Fibroblast of lung (primary cell): ENCODE measurements around the gene PIK3R1. TPM values are rescaled to one million over a fixed set of nuclear protein-coding genes. Genes with fewer than 3 reads are reported as not detected.
A peak's percentile ranks its signal among the peaks of the same experiment; 100 is the strongest.

Source experiments
- DNase-seq, 2 donors: peaks; one replicate each; pipeline versions ENCODE4 v3.0.0 to v3.0.0-alpha.2; 2010; ENCODE audit warnings: low read depth in 2 of 2
- H2AFZ ChIP-seq: 2 replicates; pipeline ENCODE4 v1.5.1; 2012; ENCODE audit warnings: low read length, control low read depth, inconsistent platforms
- H3K27ac ChIP-seq: 2 replicates; pipeline ENCODE4 v1.5.1; 2011; ENCODE audit warnings: low read length, control low read depth; ENCODE audit not compliant: insufficient read depth
- H3K27me3 ChIP-seq: 2 replicates; pipeline ENCODE4 v1.5.1; 2011; ENCODE audit warnings: mild to moderate bottlenecking, low read length; ENCODE audit not compliant: control insufficient read depth, insufficient read depth
- H3K36me3 ChIP-seq: 2 replicates; pipeline ENCODE4 v1.5.1; 2011; ENCODE audit warnings: low read length; ENCODE audit not compliant: control insufficient read depth, insufficient read depth
- H3K4me1 ChIP-seq: 2 replicates; pipeline ENCODE4 v1.5.1; 2011; ENCODE audit warnings: low read length; ENCODE audit not compliant: control insufficient read depth, insufficient read depth; ENCODE audit errors: extremely low read depth
- H3K4me2 ChIP-seq: 2 replicates; pipeline ENCODE4 v1.5.1; 2011; ENCODE audit warnings: low read length, control low read depth; ENCODE audit not compliant: insufficient read depth; ENCODE audit errors: extremely low read depth
- H3K4me3 ChIP-seq, 4 experiments: fragments of 200-600 bp in 1 of 4; sonication (generic) in 1 of 4; replicated peaks in 1 of 4; 2 replicates each; pipeline ENCODE4 v1.5.1; 2011 to 2016; ENCODE audit warnings: low read length in 4 of 4, low read depth in 3 of 4, mild to moderate bottlenecking in 3 of 4, control low read depth in 2 of 4, inconsistent platforms in 1 of 4, mixed read lengths in 1 of 4; ENCODE audit not compliant: insufficient read depth in 1 of 4; ENCODE audit errors: control extremely low read depth in 1 of 4
- H3K79me2 ChIP-seq: 2 replicates; pipeline ENCODE4 v1.5.1; 2012; ENCODE audit warnings: mild to moderate bottlenecking, low read length, inconsistent platforms; ENCODE audit not compliant: control insufficient read depth, insufficient read depth
- H3K9ac ChIP-seq: 2 replicates; pipeline ENCODE4 v1.5.1; 2011; ENCODE audit warnings: mild to moderate bottlenecking, low read length, control low read depth; ENCODE audit not compliant: insufficient read depth
- H3K9me3 ChIP-seq: 2 replicates; pipeline ENCODE4 v1.5.1; 2012; ENCODE audit warnings: low read depth, low read length; ENCODE audit not compliant: control insufficient read depth, insufficient read depth
- H4K20me1 ChIP-seq: 2 replicates; pipeline ENCODE4 v1.5.1; 2011; ENCODE audit warnings: low read length; ENCODE audit not compliant: control insufficient read depth, insufficient read depth; ENCODE audit errors: extremely low read depth
- EZH2 ChIP-seq: IDR thresholded peaks from 2 replicates; pipeline ENCODE4 v1.5.1; 2012; ENCODE audit warnings: low read length, control low read depth, mild to moderate bottlenecking; ENCODE audit errors: missing control alignments
- polyA plus RNA-seq, 2 donors: library from polyadenylated mRNA; depleted of rRNA in 1 of 2; stranded (reverse) in 1 of 2; unstranded in 1 of 2; fragments of >200 nt; gene quantifications; 2 replicates each; pipeline ENCODE4 v1.2.1, GENCODE V29; 2011 to 2012; ENCODE audit warnings: missing spikeins in 1 of 2
- total RNA-seq: library from RNA; depleted of rRNA; stranded (reverse); fragments of >200 nt; gene quantifications from 2 replicates; pipeline ENCODE4 v1.2.1, GENCODE V29; 2014
- TF ChIP-seq, protein P1 (sequence below), 2 donors: IDR thresholded peaks in 1 of 2; conservative IDR thresholded peaks in 1 of 2; 1 replicate in 1 of 2; 2 replicates in 1 of 2; pipeline ENCODE4 v1.5.1; 2011 to 2012; ENCODE audit warnings: low read length in 2 of 2, control low read depth in 1 of 2, inconsistent platforms in 1 of 2, low read depth in 1 of 2, mild to moderate bottlenecking in 1 of 2

PIK3R1 gene
- total and polyA plus RNA-seq, 2 donors (not counting 1 experiment from before 2014, with no cell fraction given) = 17.7 to 36.3 TPM

DNA sequence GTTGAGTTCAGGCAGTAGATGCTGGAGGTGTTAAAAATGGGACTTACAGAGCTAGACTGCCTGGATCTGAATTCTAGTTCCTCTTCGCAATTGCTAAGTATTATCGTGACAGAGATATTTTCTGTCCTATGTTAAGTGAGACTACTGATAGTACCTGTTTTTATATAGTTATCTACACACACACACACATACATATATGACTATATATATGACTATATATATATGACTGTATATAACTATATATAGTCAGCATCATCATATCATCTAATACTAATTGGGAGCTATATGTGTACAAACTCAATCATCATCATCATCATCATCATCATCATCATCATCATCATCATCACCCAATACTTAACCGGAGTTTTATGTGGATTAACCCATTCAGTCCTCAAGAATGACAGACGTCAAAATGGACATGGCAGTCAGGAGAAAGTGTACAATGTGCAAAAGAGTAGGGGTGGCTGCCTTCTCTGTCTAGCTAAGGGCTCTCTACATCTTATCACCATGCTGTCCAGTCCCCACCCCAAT is 7.3 kb downstream of the PIK3R1 start:
- H3K4me3 ChIP-seq = no peak overlapping the region
- H3K4me2 ChIP-seq = no peak overlapping the region
- H3K4me1 ChIP-seq = peaks cover 9% of the 10 kb centered on the region
- no peaks in the 10 kb centered on the region for H3K27me3 ChIP-seq
- H3K9ac ChIP-seq = no peak overlapping the region
- DNase-seq = no peak
- no peak for TF ChIP-seq EZH2
- TF ChIP-seq, protein P1, sequence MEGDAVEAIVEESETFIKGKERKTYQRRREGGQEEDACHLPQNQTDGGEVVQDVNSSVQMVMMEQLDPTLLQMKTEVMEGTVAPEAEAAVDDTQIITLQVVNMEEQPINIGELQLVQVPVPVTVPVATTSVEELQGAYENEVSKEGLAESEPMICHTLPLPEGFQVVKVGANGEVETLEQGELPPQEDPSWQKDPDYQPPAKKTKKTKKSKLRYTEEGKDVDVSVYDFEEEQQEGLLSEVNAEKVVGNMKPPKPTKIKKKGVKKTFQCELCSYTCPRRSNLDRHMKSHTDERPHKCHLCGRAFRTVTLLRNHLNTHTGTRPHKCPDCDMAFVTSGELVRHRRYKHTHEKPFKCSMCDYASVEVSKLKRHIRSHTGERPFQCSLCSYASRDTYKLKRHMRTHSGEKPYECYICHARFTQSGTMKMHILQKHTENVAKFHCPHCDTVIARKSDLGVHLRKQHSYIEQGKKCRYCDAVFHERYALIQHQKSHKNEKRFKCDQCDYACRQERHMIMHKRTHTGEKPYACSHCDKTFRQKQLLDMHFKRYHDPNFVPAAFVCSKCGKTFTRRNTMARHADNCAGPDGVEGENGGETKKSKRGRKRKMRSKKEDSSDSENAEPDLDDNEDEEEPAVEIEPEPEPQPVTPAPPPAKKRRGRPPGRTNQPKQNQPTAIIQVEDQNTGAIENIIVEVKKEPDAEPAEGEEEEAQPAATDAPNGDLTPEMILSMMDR (conservative IDR thresholded peaks at IDR 0.05 in 1 of 2, IDR thresholded peaks at IDR 0.05 in 1 of 2; ENCODE audit: low read depth in 1 of 2, low read length in 2 of 2) = no peak
- no peaks in the 10 kb centered on the region for H4K20me1 ChIP-seq
- H3K9me3 ChIP-seq = no peaks in the 10 kb centered on the region
- no peak overlapping the region for H3K27ac ChIP-seq
- no peaks in the 10 kb centered on the region for H3K36me3 ChIP-seq
- H2AFZ ChIP-seq = no peak overlapping the region
- peaks cover 62% of the 10 kb centered on the region for H3K79me2 ChIP-seq

DNA sequence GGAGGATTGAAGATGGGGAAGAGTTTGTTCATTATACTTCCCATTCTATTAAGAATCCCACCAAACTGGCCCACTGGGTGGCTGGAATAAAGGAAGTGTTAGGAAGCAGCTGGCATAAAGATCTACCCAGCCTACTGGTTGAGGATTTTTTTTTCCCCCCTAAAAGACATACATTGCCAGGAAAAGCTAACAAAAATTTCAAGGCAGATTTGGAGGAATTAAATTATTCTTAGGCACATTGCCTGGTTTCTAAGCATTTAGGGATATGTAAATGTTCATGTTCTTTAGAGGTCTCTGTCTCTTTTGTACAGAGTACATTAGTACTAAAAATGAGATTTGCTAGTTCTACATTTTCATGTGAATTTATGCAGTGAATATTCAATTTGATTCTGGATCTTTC is 8.3 kb downstream of the PIK3R1 start:
- H2AFZ ChIP-seq = no peak overlapping the region
- no peaks in the 10 kb centered on the region for H3K9me3 ChIP-seq
- peaks cover 9% of the 10 kb centered on the region for H3K4me1 ChIP-seq
- DNase-seq = no peak
- TF ChIP-seq EZH2 = no peak
- TF ChIP-seq, protein P1 (conservative IDR thresholded peaks at IDR 0.05 in 1 of 2, IDR thresholded peaks at IDR 0.05 in 1 of 2; ENCODE audit: low read depth in 1 of 2, low read length in 2 of 2) = no peak
- no peaks in the 10 kb centered on the region for H3K36me3 ChIP-seq
- no peak overlapping the region for H3K9ac ChIP-seq
- H3K4me2 ChIP-seq = no peak overlapping the region
- H3K79me2 ChIP-seq = peaks cover 52% of the 10 kb centered on the region
- no peak overlapping the region for H3K4me3 ChIP-seq
- H3K27me3 ChIP-seq = no peaks in the 10 kb centered on the region
- no peaks in the 10 kb centered on the region for H4K20me1 ChIP-seq
- H3K27ac ChIP-seq = no peak overlapping the region

DNA sequence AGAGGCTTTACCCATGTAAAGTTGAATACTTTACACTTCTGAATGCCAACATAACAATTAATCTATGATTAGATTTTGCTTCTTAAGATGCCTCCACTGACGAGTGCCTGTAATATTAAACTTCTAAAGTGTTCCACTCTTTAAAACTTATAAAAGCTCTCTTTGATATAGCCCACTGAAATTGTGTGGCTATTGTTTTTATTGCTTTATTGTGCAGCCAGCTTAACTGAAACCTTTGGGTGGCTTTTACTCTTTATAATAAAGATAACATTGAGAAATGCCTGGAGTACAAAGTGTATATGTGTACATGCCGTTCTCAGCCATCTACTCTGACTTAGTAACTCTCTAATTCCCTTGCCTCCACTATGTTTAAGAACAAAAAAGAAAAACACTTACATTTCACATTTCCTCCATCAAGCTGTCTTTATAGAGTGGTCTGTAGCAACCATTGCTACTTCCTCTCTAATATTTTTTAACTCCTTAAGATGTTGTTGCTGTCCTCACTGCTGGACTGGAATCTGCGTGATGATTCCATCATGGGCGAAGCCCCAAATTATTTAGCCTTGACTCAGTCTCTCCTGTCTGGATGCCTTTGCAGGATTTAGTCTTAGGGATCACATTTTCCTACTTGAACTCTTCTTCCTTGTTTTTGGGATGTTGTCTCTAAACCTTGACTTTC is 9.1 kb downstream of the PIK3R1 start:
- H3K4me3 ChIP-seq = peak overlapping the region in 1 of 4 experiments; percentile 6
- H2AFZ ChIP-seq = no peak overlapping the region
- no peak for TF ChIP-seq EZH2
- TF ChIP-seq, protein P1 (conservative IDR thresholded peaks at IDR 0.05 in 1 of 2, IDR thresholded peaks at IDR 0.05 in 1 of 2; ENCODE audit: low read depth in 1 of 2, low read length in 2 of 2) = no peak
- H3K79me2 ChIP-seq = peaks cover 47% of the 10 kb centered on the region
- H3K4me2 ChIP-seq = peak overlapping the region; percentile 56
- no peaks in the 10 kb centered on the region for H4K20me1 ChIP-seq
- H3K36me3 ChIP-seq = no peaks in the 10 kb centered on the region
- DNase-seq = peak; percentile 58 to 78
- no peaks in the 10 kb centered on the region for H3K27me3 ChIP-seq
- H3K27ac ChIP-seq = peak overlapping the region; percentile 7
- H3K9me3 ChIP-seq = no peaks in the 10 kb centered on the region
- H3K4me1 ChIP-seq = peaks cover 9% of the 10 kb centered on the region
- no peak overlapping the region for H3K9ac ChIP-seq
